Type B pancreatic cell (in vitro differentiated cells): ENCODE measurements around the gene MPP3. TPM values are rescaled to one million over a fixed set of nuclear protein-coding genes. Genes with fewer than 3 reads are reported as not detected.
"Not testable (repeated sequence)": the region's sequence is repeated elsewhere in the genome, so short reads cannot be mapped to it uniquely, and the experiment has no call there.

ENCODE experiments used
- DNase-seq: peaks from one replicate; pipeline ENCODE4 v3.0.0; 2021; ENCODE audit warnings: mixed read lengths; ENCODE audit not compliant: unreplicated experiment; ENCODE audit errors: extremely low spot score
- H3K27ac Mint-ChIP-seq: 2 replicates; pipeline ENCODE4 v1.8.0; 2021; ENCODE audit warnings: mild to moderate bottlenecking, mixed read lengths
- H3K27me3 Mint-ChIP-seq: 2 replicates; pipeline ENCODE4 v1.8.0; 2021; ENCODE audit warnings: mixed read lengths
- H3K36me3 Mint-ChIP-seq: 2 replicates; pipeline ENCODE4 v1.8.0; 2021; ENCODE audit warnings: mixed read lengths
- H3K4me1 Mint-ChIP-seq: one replicate; pipeline ENCODE4 v1.8.0; 2021; ENCODE audit warnings: mixed read lengths; ENCODE audit not compliant: unreplicated experiment
- H3K4me3 Mint-ChIP-seq: 2 replicates; pipeline ENCODE4 v1.8.0; 2021; ENCODE audit warnings: mild to moderate bottlenecking, mixed read lengths
- H3K9me3 Mint-ChIP-seq: 2 replicates; pipeline ENCODE4 v1.8.0; 2021; ENCODE audit warnings: mixed read lengths
- total RNA-seq: library from RNA; stranded (reverse); gene quantifications from 2 replicates; pipeline ENCODE4 v1.2.1, GENCODE V29; 2021; ENCODE audit warnings: low replicate concordance
- TF ChIP-seq, protein P1 (sequence below): fragments of 200-600 bp; sonication (generic); conservative IDR thresholded peaks from 2 replicates; pipeline ENCODE4 v1.5.0; 2021; ENCODE audit warnings: antibody characterized with exemption, mild to moderate bottlenecking

Gene MPP3
- total RNA-seq, 1 donor from 2014 or later: 7.8 TPM

DNA sequence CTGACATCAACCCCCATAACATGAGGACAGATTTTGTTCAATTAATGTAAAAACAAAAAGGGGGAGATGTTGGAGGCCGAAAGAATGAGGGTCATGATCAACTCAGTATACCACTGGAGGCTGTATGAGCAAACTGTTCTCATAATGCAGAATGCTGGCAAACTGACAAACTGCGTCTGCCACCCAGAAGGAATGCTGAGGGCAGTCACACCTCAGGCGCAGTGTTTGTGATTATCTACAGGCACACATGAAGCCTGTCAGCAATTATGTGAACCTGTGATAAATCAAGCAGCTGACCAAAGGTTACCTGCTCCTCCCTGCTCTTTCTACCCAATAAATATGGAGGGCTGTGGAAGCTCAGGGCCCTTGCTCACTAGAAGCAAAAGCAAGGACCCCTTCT is 41.3 kb upstream of the MPP3 start:
- Mint-ChIP-seq H3K27ac (no peak overlapping the region), H3K36me3 (no peaks in the 10 kb centered on the region), H3K4me1 (peaks cover 14% of the 10 kb centered on the region), H3K4me3 (no peak overlapping the region), H3K27me3 (peaks cover 7% of the 10 kb centered on the region), H3K9me3 (no peaks in the 10 kb centered on the region)
- DNase-seq: no peak
- TF ChIP-seq, protein P1, sequence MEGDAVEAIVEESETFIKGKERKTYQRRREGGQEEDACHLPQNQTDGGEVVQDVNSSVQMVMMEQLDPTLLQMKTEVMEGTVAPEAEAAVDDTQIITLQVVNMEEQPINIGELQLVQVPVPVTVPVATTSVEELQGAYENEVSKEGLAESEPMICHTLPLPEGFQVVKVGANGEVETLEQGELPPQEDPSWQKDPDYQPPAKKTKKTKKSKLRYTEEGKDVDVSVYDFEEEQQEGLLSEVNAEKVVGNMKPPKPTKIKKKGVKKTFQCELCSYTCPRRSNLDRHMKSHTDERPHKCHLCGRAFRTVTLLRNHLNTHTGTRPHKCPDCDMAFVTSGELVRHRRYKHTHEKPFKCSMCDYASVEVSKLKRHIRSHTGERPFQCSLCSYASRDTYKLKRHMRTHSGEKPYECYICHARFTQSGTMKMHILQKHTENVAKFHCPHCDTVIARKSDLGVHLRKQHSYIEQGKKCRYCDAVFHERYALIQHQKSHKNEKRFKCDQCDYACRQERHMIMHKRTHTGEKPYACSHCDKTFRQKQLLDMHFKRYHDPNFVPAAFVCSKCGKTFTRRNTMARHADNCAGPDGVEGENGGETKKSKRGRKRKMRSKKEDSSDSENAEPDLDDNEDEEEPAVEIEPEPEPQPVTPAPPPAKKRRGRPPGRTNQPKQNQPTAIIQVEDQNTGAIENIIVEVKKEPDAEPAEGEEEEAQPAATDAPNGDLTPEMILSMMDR: no peak

DNA sequence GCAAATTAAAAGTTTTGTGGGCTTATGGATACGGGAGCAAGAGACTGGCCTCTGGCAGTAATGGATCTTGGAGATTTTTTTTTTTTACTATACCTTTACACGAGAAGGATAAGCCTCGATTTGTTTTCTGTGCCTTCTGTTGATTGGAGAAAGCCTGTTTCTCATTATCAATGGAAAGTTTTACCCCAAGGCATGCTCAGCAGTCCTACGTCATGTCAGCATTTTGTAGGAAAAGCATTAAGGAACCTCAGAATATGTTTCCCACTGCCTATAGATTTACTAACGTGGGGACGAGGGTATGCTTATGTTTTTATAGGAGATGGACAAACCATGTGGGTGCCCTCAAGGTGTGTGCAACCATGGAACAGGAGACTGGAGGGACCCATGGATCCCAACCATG is 40.9 kb upstream of the MPP3 start:
- Mint-ChIP-seq H3K27me3 (peaks cover 7% of the 10 kb centered on the region), H3K4me3 (no peak overlapping the region)
- no peak for DNase-seq

DNA sequence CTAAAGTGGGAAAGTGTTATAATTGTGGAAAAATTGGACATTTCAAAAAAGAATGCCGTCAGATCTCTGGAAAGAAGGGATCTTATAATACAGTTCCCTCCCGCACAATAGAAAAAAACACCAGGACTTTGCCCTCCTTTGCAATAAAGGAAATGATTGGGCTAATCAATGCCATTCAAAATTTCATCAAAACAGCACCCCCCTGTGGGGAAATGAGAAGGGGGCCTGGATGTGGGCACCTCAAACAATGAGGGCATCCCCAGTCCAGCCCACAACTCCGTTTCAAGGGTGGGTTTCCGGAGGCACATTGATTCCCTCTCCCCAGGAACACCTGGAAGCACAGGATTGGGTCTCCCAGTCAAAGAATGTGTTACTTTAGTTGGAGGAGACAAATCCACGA is 40.1 kb upstream of the MPP3 start:
- TF ChIP-seq, protein P1: peak; percentile 24
- H3K4me3 Mint-ChIP-seq: no peak overlapping the region
- H3K27ac Mint-ChIP-seq: no peak overlapping the region
- H3K27me3 Mint-ChIP-seq: peaks cover 15% of the 10 kb centered on the region
- no peaks in the 10 kb centered on the region for H3K36me3 Mint-ChIP-seq
- no peak for DNase-seq
- H3K9me3 Mint-ChIP-seq: peaks cover 5% of the 10 kb centered on the region
- peaks cover 14% of the 10 kb centered on the region for H3K4me1 Mint-ChIP-seq

More for the DNA sequence above, 40.9 kb upstream of the MPP3 start:
- Mint-ChIP-seq H3K4me1 (peaks cover 14% of the 10 kb centered on the region), H3K9me3 (no peaks in the 10 kb centered on the region), H3K27ac (no peak overlapping the region), H3K36me3 (no peaks in the 10 kb centered on the region)
- TF ChIP-seq, protein P1: no peak

DNA sequence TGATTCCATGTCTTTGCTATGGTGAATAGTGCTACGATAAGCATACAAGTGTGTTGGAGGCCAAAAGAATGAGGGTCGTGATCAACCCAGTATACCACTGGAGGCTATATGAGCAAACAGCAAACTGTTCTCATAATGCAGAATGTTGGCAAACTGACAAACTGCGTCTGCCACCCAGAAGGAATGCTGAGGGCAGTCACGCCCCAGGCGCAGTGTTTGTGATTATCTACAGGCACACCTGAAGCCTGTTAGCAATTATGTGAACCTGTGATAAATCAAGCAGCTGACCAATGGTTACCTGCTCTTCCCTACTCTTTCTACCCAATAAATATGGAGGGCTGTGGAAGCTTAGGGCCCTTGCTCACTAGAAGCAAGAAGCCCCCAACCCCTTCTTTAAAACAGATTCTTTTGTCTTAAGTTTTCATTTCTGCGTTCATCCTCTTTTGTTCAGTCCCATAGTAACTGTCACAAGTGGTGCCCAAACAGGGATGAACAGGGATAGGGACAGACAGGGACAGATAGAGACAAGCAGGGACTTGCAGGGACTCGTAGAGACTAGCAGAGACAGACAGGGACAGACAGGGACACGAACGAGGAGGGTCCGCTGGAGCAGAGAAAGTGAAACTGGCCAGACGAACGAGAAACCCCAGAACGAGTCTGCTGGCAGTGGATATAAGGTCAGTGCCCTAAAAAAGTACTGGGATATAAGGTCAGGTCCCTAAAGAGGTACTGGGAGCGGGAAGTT is 39.2 kb upstream of the MPP3 start:
- H3K4me3 Mint-ChIP-seq: peak overlapping the region; percentile 32
- TF ChIP-seq, protein P1: no peak
- no peaks in the 10 kb centered on the region for H3K36me3 Mint-ChIP-seq
- peaks cover 5% of the 10 kb centered on the region for H3K9me3 Mint-ChIP-seq
- peak overlapping the region; percentile 61 for H3K27ac Mint-ChIP-seq
- peaks cover 24% of the 10 kb centered on the region for H3K27me3 Mint-ChIP-seq
- no peak for DNase-seq
- H3K4me1 Mint-ChIP-seq: peaks cover 14% of the 10 kb centered on the region

DNA sequence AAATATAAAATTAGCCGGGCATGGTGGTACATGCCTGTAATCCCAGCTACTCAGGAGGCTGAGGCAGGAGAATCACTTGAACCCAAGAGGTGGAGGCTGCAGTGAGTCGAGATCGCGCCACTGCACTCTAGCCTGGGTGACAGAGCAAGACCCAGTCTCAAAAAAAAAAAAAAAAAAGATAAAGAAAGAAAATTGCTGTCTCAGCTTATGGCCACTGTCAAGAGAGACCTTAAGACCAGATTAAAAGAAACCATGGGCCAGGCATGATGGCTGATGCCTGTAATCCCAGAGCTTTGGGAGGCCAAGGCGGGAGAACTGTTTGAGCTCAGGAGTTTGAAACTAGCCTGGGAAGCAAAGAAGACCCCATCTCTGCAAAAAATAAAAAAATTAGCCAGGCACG is 36.1 kb upstream of the MPP3 start:
- not testable (repeated sequence) for H3K36me3 Mint-ChIP-seq, H3K4me3 Mint-ChIP-seq, H3K9me3 Mint-ChIP-seq, DNase-seq, H3K27ac Mint-ChIP-seq
- peaks cover 29% of the 10 kb centered on the region for H3K27me3 Mint-ChIP-seq
- peaks cover 13% of the 10 kb centered on the region for H3K4me1 Mint-ChIP-seq

DNA sequence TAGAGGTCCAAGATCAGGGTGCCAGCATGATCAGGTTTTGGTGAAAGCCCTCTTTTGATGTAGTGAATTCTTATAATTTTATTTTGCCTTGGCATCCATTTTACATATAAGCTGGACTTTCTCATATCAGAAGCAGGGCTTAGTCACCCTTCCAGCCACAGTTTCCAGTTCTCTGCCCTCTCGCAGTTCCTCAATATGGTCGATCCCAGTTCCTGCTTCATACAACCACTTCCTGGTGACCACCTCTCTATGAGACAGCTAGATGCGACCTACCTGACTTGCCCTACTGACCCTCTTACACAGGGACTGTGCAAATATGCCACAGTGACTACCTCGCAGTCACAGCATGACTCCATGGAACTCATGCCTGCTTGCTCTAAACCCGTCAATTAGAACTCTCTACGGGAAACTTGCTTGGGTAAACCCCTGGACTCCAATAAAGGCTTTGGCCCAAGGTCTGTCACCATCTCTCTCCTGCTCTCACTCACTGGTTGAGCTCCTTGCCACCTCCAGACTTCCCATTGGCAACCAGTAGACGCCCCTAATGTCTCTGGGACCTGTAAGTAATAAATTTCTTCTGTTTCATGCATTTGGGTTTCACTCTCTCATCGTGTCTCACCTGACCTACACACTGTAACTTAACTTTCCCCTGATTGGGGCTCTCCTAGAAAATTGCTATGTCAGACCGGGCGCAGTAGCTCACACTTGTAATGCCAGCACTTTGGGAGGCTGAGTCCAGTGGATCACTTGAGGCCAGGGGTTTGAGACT is 35.5 kb upstream of the MPP3 start:
- peaks cover 29% of the 10 kb centered on the region for H3K27me3 Mint-ChIP-seq
- no peak for DNase-seq
- H3K9me3 Mint-ChIP-seq: peaks cover 5% of the 10 kb centered on the region
- TF ChIP-seq, protein P1: no peak
- no peak overlapping the region for H3K4me3 Mint-ChIP-seq
- no peaks in the 10 kb centered on the region for H3K36me3 Mint-ChIP-seq
- no peak overlapping the region for H3K27ac Mint-ChIP-seq
- peaks cover 7% of the 10 kb centered on the region for H3K4me1 Mint-ChIP-seq
